Iris pigment epithelial cell (primary cell): ENCODE results near the gene ACSL5.
"Not testable (repeated sequence)": the region's sequence is repeated elsewhere in the genome, so short reads cannot be mapped to it uniquely, and the experiment has no call there.

Experiments used
- DNase-seq: peaks from one replicate; pipeline ENCODE4 v3.0.0-alpha.2; 2011; ENCODE audit warnings: low read depth

ACSL5 gene

GRCh38 chr10:112351146-112351545 lies 22.8 kb upstream of the ACSL5 start:
- no peak for DNase-seq

GRCh38 chr10:112352044-112352443 lies 21.9 kb upstream of the ACSL5 start:
- DNase-seq, result no peak

- no peak for DNase-seq
Measured at GRCh38 chr10:112353046-112353445, 20.9 kb upstream of the ACSL5 start.

GRCh38 chr10:112356686-112357085 lies 17.2 kb upstream of the ACSL5 start:
- no peak for DNase-seq

- DNase-seq, result no peak
Measured at GRCh38 chr10:112359606-112360307, 14.2 kb upstream of the ACSL5 start.

- DNase-seq, result peak; percentile 47
Measured at GRCh38 chr10:112360308-112361270, 13.3 kb upstream of the ACSL5 start.

GRCh38 chr10:112361951-112362751 lies 11.8 kb upstream of the ACSL5 start:
- peak; percentile 27 for DNase-seq

GRCh38 chr10:112362833-112363232 lies 11.1 kb upstream of the ACSL5 start:
- DNase-seq, result no peak

GRCh38 chr10:112363696-112364688 lies 9.9 kb upstream of the ACSL5 start:
- no peak for DNase-seq

- no peak for DNase-seq
Measured at GRCh38 chr10:112365014-112365432, 8.9 kb upstream of the ACSL5 start.

GRCh38 chr10:112365451-112365850 lies 8.5 kb upstream of the ACSL5 start:
- DNase-seq, result no peak

- no peak for DNase-seq
Measured at GRCh38 chr10:112366992-112367391, 6.9 kb upstream of the ACSL5 start.

- DNase-seq, result no peak
Measured at GRCh38 chr10:112367516-112367915, 6.4 kb upstream of the ACSL5 start.

- no peak for DNase-seq
Measured at GRCh38 chr10:112369495-112370423, 4.2 kb upstream of the ACSL5 start.

- DNase-seq, result no peak
Measured at GRCh38 chr10:112370424-112370819, 3.5 kb upstream of the ACSL5 start.

- not testable (repeated sequence) for DNase-seq
Measured at GRCh38 chr10:112371326-112371725, 2.6 kb upstream of the ACSL5 start.

GRCh38 chr10:112372182-112372810 lies 1.6 kb upstream of the ACSL5 start:
- DNase-seq, result not testable (repeated sequence)

- DNase-seq, result peak; percentile 26
Measured at GRCh38 chr10:112374724-112375541, 1.0 kb downstream of the ACSL5 start.
